HepG2 (cell line): Measurements from ENCODE around the gene ADGRG6. TPM values are rescaled to one million over a fixed set of nuclear protein-coding genes. Genes with fewer than 3 reads are reported as not detected.

Experiments used
- AKAP8 ChIP-seq: sonication (generic); formaldehyde crosslinking; IDR thresholded peaks from 2 replicates; pipeline ENCODE4 v1.5.1; 2020; ENCODE audit warnings: mild to moderate bottlenecking, missing genetic modification reagents
- ARHGAP35 ChIP-seq: sonication (generic); formaldehyde crosslinking; IDR thresholded peaks from 2 replicates; pipeline ENCODE4 v1.9.0; 2022; ENCODE audit warnings: mild to moderate bottlenecking, inconsistent platforms, moderate library complexity, missing genetic modification reagents, borderline replicate concordance
- ELF1 ChIP-seq: sonication (generic); formaldehyde crosslinking; IDR thresholded peaks from 2 replicates; pipeline ENCODE4 v1.4.0; 2020; ENCODE audit warnings: missing genetic modification reagents
- EP300 ChIP-seq, 3 experiments: sonication (generic) in 1 of 3; formaldehyde crosslinking in 1 of 3; IDR thresholded peaks; 2 replicates each; pipeline versions ENCODE4 v1.5.1 to v1.6.1; 2011 to 2020; ENCODE audit warnings: low read depth in 2 of 3, low read length in 2 of 3, borderline replicate concordance in 1 of 3, improper control_type of control experiment in 1 of 3, mild to moderate bottlenecking in 1 of 3, missing genetic modification reagents in 1 of 3, moderate library complexity in 1 of 3
- GTF2F1 ChIP-seq: fragments of 150-350 bp; IDR thresholded peaks from 2 replicates; pipeline ENCODE4 v1.6.1; 2014; ENCODE audit warnings: low read length
- HNRNPUL1 ChIP-seq: fragments of 200-400 bp; formaldehyde crosslinking; IDR thresholded peaks from 2 replicates; pipeline ENCODE4 v1.6.1; 2017; ENCODE audit warnings: low read depth, mild to moderate bottlenecking, low read length, moderate library complexity
- KLF13 ChIP-seq: sonication (generic); formaldehyde crosslinking; IDR thresholded peaks from 2 replicates; pipeline ENCODE4 v1.4.0; 2020; ENCODE audit warnings: mild to moderate bottlenecking, missing genetic modification reagents
- NFIB ChIP-seq: sonication (generic); formaldehyde crosslinking; IDR thresholded peaks from 2 replicates; pipeline ENCODE4 v1.9.0; 2021; ENCODE audit warnings: missing genetic modification reagents, mild to moderate bottlenecking, borderline replicate concordance
- NR2F6 ChIP-seq, 2 experiments: IDR thresholded peaks; 2 replicates each; pipeline ENCODE4 v1.6.1; 2016; ENCODE audit warnings: antibody characterized with exemption in 1 of 2, mild to moderate bottlenecking in 1 of 2
- RBM22 ChIP-seq: fragments of 200-400 bp; formaldehyde crosslinking; optimal IDR thresholded peaks from 2 replicates; pipeline ENCODE3; 2017; ENCODE audit warnings: mild to moderate bottlenecking, low read length, moderate library complexity
- SIX4 ChIP-seq: sonication (generic); formaldehyde crosslinking; IDR thresholded peaks from 2 replicates; pipeline ENCODE4 v1.4.0; 2020; ENCODE audit warnings: missing genetic modification reagents
- SP4 ChIP-seq: sonication (generic); formaldehyde crosslinking; IDR thresholded peaks from 2 replicates; pipeline ENCODE4 v1.8.1; 2023; ENCODE audit warnings: mild to moderate bottlenecking, missing genetic modification reagents
- ZBTB38 ChIP-seq: sonication (generic); formaldehyde crosslinking; IDR thresholded peaks from 2 replicates; pipeline ENCODE4 v1.5.1; 2020; ENCODE audit warnings: mild to moderate bottlenecking, missing genetic modification reagents
- ZNF264 ChIP-seq: sonication (generic); formaldehyde crosslinking; IDR thresholded peaks from 2 replicates; pipeline ENCODE4 v1.4.0; 2020; ENCODE audit warnings: missing genetic modification reagents
- ZNF34 ChIP-seq: sonication (generic); formaldehyde crosslinking; IDR thresholded peaks from 2 replicates; pipeline ENCODE4 v1.4.0; 2020; ENCODE audit warnings: mild to moderate bottlenecking, missing genetic modification reagents, borderline replicate concordance
- ZNF446 ChIP-seq: sonication (generic); formaldehyde crosslinking; IDR thresholded peaks from 2 replicates; pipeline ENCODE4 v1.5.0; 2020; ENCODE audit warnings: mild to moderate bottlenecking, missing genetic modification reagents
- polyA plus RNA-seq, 8 experiments: library from polyadenylated mRNA; depleted of rRNA in 3 of 8; stranded (reverse) in 7 of 8; unstranded in 1 of 8; fragments of >200 nt; fragmentation: Illumina TruSeq in 4 of 8; extraction: Trizol in 4 of 8; gene quantifications; 2 replicates each; pipeline versions ENCODE4 v1.2.1 to v1.2.3, GENCODE V29; 2011 to 2016; ENCODE audit warnings: low read depth in 4 of 8, missing spikeins in 1 of 8, mixed read lengths in 1 of 8; ENCODE audit not compliant: insufficient read depth in 1 of 8
- total RNA-seq, 5 experiments: library from RNA; depleted of rRNA; stranded (reverse); fragments of >200 nt; fragmentation: Illumina TruSeq; extraction: Trizol; gene quantifications; 2 replicates each; pipeline ENCODE4 v1.2.3, GENCODE V29; 2016; ENCODE audit warnings: low read depth in 1 of 5
- TF ChIP-seq, protein P1 (sequence below): sonication (generic); formaldehyde crosslinking; IDR thresholded peaks from 2 replicates; pipeline ENCODE4 v1.4.0; 2020; ENCODE audit warnings: missing genetic modification reagents, borderline replicate concordance
- TF ChIP-seq, protein P2 (sequence below): sonication (generic); formaldehyde crosslinking; IDR thresholded peaks from 2 replicates; pipeline ENCODE4 v1.8.1; 2022; ENCODE audit warnings: low read depth, mild to moderate bottlenecking, missing genetic modification reagents
- TF ChIP-seq, protein P3 (sequence below): IDR thresholded peaks from 2 replicates; pipeline ENCODE4 v1.6.1; 2016; ENCODE audit warnings: low read depth, borderline replicate concordance
- TF ChIP-seq, protein P4 (sequence below): IDR thresholded peaks from 2 replicates; pipeline ENCODE4 v1.6.1; 2016; ENCODE audit warnings: missing genetic modification reagents, missing compliant biosample characterization

ADGRG6 gene
- total and polyA plus RNA-seq, 2 of the 13 experiments (the other 11 are each of a cell fraction or from before 2014, with no cell fraction given): 129 to 249 TPM

DNA sequence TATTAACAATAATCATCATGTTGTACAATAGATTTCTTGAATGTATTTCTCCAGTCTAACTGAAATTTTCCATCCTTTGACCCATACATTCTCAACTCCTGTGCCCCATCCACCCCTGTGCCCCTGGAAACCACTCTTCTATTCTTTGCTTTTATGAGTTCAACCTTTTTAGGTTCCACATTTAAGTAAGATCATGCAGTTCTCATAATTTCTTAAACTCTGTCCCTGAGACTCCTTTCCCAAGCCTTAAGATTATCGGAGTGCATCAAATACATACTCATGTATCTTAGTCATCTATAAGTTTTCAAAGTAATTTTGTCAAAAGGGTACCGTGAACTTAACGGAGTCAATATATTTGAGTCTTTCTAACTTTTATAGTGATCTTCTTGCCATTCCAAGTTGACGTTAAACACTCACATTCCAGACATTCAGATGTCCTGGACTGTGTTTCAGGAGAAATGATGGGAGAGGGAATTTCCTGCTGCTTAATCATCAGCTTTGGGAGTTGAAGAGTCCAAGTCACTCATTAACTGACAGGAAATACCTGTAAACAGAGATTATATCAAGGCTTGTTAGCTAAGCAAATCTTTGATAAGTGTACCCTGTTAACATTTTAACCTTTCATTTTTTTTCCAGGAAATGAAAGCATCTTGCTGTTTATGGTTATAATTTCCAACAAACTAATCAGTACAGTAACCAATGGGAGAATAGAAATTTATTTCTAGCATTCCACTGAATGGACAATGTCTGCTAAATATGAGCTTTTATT lies 73.3 kb downstream of the ADGRG6 start (continued):
- TF ChIP-seq ZNF34 (CRISPR knock-in tag): no peak
- peak; percentile 97 for TF ChIP-seq NR2F6 (IDR thresholded peaks at IDR 0.05)
- TF ChIP-seq NR2F6 (CRISPR knock-in tag; IDR thresholded peaks at IDR 0.05): peak; percentile 95
- TF ChIP-seq GTF2F1: no peak
- TF ChIP-seq ZNF264 (CRISPR knock-in tag): peak; percentile 80; the same call in 1 of the 2 replicates
- no peak for TF ChIP-seq SP4 (CRISPR knock-in tag)
- TF ChIP-seq EP300 (IDR thresholded peaks at IDR 0.05; ENCODE audit: low read depth in 2 of 2, low read length in 2 of 2): peak in 1 of 2 experiments; percentile 100; a peak in 2 of 4 replicates
- peak; percentile 98 for TF ChIP-seq EP300 (CRISPR knock-in tag; IDR thresholded peaks at IDR 0.05; ENCODE audit: borderline replicate concordance)
- no peak for TF ChIP-seq AKAP8 (CRISPR knock-in tag)
- TF ChIP-seq, protein P1, sequence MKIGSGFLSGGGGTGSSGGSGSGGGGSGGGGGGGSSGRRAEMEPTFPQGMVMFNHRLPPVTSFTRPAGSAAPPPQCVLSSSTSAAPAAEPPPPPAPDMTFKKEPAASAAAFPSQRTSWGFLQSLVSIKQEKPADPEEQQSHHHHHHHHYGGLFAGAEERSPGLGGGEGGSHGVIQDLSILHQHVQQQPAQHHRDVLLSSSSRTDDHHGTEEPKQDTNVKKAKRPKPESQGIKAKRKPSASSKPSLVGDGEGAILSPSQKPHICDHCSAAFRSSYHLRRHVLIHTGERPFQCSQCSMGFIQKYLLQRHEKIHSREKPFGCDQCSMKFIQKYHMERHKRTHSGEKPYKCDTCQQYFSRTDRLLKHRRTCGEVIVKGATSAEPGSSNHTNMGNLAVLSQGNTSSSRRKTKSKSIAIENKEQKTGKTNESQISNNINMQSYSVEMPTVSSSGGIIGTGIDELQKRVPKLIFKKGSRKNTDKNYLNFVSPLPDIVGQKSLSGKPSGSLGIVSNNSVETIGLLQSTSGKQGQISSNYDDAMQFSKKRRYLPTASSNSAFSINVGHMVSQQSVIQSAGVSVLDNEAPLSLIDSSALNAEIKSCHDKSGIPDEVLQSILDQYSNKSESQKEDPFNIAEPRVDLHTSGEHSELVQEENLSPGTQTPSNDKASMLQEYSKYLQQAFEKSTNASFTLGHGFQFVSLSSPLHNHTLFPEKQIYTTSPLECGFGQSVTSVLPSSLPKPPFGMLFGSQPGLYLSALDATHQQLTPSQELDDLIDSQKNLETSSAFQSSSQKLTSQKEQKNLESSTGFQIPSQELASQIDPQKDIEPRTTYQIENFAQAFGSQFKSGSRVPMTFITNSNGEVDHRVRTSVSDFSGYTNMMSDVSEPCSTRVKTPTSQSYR (CRISPR knock-in tag): no peak; the same call in 1 of the 2 replicates
- TF ChIP-seq NFIB (CRISPR knock-in tag): no peak
- TF ChIP-seq ELF1 (CRISPR knock-in tag): peak; percentile 70
- TF ChIP-seq ZBTB38 (CRISPR knock-in tag): no peak
- no peak for TF ChIP-seq ZNF446
- TF ChIP-seq KLF13 (CRISPR knock-in tag): no peak
- TF ChIP-seq ARHGAP35 (CRISPR knock-in tag): no peak
- TF ChIP-seq SIX4: peak; percentile 93
- TF ChIP-seq, protein P2, sequence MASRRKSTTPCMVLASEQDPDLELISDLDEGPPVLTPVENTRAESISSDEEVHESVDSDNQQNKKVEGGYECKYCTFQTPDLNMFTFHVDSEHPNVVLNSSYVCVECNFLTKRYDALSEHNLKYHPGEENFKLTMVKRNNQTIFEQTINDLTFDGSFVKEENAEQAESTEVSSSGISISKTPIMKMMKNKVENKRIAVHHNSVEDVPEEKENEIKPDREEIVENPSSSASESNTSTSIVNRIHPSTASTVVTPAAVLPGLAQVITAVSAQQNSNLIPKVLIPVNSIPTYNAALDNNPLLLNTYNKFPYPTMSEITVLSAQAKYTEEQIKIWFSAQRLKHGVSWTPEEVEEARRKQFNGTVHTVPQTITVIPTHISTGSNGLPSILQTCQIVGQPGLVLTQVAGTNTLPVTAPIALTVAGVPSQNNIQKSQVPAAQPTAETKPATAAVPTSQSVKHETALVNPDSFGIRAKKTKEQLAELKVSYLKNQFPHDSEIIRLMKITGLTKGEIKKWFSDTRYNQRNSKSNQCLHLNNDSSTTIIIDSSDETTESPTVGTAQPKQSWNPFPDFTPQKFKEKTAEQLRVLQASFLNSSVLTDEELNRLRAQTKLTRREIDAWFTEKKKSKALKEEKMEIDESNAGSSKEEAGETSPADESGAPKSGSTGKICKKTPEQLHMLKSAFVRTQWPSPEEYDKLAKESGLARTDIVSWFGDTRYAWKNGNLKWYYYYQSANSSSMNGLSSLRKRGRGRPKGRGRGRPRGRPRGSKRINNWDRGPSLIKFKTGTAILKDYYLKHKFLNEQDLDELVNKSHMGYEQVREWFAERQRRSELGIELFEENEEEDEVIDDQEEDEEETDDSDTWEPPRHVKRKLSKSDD: peak; percentile 36; the same call in 1 of the 2 replicates
- peak; percentile 88 for TF ChIP-seq RBM22
- TF ChIP-seq, protein P3, sequence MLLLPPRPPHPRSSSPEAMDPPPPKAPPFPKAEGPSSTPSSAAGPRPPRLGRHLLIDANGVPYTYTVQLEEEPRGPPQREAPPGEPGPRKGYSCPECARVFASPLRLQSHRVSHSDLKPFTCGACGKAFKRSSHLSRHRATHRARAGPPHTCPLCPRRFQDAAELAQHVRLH (CRISPR knock-in tag): 0 out of 2 replicates have a peak, but pooled peaks have one; percentile 67
- peak; percentile 93 for TF ChIP-seq HNRNPUL1
- TF ChIP-seq, protein P4, sequence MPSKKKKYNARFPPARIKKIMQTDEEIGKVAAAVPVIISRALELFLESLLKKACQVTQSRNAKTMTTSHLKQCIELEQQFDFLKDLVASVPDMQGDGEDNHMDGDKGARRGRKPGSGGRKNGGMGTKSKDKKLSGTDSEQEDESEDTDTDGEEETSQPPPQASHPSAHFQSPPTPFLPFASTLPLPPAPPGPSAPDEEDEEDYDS: peak; percentile 90
